ENCODE data around the gene ATP13A5.

- TF ChIP-seq EP300 (IDR thresholded peaks at IDR 0.05) = no peak
- no peak for TF ChIP-seq POLR2AphosphoS5 (IDR thresholded peaks at IDR 0.05)
Measured at GRCh38 chr3:193230610-193231009, 147.9 kb downstream of the ATP13A5 start.
